Ecto neural progenitor cell (in vitro differentiated cells): ENCODE data around the gene KRTAP12-2.

Source experiments
- DNase-seq: peaks from one replicate; pipeline ENCODE4 v3.0.0-alpha.2; 2018; ENCODE audit warnings: low spot score

The KRTAP12-2 gene, protein sequence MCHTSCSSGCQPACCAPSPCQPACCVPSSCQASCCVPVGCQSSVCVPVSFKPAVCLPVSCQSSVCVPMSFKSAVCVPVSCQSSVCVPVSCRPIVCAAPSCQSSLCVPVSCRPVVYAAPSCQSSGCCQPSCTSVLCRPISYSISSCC

GRCh38 chr21:44666401-44667320 is at the start of gene KRTAP12-2:
Gene KRTAP12-2, minus strand, starts transcription at chr21:44666927. Its CDS starts 41 bp downstream, at chr21:44666886.
- DNase-seq, result no peak

DNA sequence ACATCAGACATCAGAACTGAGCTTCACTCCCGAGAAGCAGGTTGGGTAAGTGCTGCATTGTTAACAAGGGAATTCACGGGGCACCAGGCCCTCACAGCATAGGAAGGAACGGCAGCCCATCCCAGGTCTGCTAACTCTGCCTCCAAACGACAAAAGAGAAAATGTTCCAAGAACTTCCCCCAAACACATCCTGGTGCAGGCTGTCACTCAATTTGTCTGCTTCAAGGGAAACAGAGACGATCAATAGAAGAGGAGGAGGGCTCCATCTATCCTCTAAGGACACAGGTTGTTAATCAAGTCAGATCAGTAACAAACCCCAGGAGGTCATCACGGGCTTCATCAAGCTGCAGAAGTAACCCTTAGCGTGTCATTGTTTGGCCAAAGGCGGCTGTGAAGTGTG is 48.2 kb upstream of the KRTAP12-2 start:
- peak; percentile 38 for DNase-seq

DNA sequence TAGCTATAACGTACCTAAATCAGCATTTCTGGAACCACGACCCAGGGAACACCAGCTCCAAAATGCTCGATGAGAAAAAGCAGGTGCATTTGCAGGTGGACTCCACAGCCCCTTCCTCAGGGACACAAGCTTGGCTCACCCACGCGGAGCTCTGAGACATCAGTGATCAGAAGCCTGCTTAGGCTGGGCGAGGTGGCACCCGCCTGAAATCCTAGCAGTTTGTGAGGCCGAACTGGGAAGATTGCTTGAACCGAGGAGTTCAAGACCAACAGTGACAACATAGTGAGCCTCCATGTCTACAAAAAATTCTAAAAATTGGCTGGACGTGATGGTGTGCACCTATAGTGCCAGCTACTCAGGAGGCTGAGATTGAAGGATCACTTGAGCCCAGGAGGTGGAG is 47.1 kb upstream of the KRTAP12-2 start:
- DNase-seq, result peak; percentile 17

DNA sequence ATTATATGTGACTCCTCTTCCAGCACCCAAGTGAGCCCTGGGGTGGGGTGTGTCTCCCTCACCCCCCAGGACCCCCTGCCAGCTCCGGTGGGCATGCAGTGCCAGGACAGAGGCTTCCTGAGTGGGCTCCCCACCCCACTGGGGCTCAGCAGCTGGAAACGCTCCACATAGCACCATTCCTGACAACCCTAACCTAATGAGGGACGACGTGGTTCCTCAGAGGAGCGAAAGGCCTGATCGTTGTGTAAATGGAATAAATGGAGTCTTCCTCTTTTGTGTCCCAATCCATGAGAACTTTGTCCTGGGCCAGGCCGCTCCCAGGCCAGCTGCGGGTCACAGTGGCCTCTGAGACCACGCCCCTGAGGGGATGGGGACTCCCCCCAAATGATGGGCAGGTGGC is 46.4 kb upstream of the KRTAP12-2 start:
- peak; percentile 32 for DNase-seq

GRCh38 chr21:44712203-44713028 is 45.7 kb upstream of the KRTAP12-2 start:
- DNase-seq, result no peak

DNA sequence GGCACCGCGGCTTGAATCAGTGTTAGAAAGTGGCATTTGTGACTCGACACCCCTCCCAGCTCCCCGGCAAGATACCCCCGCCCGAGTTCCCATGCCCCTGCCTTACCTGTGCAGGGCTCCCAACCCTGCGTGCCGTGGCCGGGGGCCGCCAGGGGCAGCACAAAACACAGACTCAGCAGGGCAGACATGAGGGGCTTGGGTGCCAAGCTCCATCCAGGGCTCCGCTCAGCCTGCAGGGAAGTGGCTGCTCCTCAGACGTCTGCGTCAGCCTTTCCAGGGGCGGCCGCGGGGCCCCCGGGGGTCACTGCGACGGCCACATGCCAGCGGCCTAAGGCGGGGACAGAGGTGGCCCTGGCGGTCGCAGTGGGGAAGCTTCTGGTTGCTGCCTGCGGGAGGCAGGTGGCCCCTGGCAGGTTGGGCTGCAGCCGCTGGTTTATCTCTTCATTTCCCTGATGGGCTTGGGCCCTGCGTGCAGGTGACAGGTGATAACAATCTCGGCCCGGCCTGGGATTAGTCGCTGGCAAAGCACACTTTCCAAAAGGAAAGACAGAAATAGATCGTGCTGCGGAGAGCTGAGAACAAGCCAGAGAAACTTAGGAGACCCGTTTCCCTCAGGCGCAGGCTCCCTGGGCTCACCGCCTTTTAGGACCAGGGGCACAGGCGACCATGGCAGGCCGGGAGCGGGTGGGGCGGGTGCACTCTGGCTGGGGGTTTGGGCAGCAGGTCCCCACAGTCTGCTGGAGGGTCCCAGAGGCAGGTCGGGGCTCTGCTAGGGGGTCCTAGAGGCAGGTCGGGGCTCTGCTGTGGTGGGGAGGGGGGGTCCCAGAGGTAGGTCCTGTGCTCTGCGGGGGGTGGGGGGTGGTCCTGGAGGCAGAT is 44.8 kb upstream of the KRTAP12-2 start, which contains the start of gene TSPEAR:
TSPEAR (minus strand) TSS at position 246 of the 876 bp plus-strand sequence; CDS start at position 188, 58 bp downstream.
- peak; percentile 62 for DNase-seq

- peak; percentile 58 for DNase-seq
Measured at GRCh38 chr21:44710756-44711326, 44.1 kb upstream of the KRTAP12-2 start.

DNA sequence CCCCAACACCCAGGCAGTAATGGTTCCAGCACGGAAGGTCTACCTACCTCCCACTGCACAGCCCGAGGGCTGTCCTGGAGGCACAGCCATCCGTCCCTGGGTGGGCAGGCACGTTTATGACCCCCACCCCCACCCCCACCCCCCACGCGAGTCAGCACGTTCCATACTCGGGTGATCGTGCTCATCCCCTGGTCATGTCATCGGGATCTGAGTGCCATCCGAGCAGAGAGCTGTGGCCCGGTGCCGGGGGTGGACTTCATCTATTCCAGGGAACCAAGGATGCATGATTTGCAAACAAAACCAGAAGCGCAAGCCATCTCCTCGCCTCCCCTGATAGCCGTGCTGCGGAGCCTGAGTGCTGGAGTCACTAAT is 43.6 kb upstream of the KRTAP12-2 start:
- DNase-seq, result peak; percentile 55

GRCh38 chr21:44709426-44710293 is 42.9 kb upstream of the KRTAP12-2 start:
- peak; percentile 55 for DNase-seq

DNA sequence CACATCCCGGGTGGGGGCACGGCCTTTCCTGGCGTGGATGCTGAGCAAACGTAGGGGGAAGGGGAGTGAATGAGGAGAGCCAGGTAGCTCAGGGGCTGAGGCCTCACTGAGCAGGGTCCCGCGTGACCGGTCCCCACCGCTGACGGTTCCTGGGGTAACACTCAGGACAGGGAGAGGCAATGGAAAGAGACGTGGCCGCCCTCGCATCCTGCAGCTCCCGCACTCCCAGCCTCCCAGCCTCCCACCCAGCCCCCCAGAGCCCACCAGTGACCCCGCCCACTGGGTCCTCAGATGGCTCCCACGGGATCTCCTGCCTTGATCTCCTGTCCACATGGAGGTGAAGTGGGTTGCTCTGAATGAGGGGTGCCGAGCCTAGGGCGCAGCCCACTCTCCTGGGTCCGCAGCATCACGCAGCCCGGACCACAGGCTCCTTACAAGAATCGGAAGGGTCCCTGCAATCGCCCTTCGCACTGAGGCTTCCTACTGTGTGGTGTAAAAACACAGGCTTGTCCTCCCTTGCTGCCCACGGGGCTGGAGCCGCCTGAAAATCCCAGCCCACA is 42.2 kb upstream of the KRTAP12-2 start:
- no peak for DNase-seq

GRCh38 chr21:44708213-44708865 is 41.6 kb upstream of the KRTAP12-2 start:
- DNase-seq, result peak; percentile 60

- peak; percentile 55 for DNase-seq
Measured at GRCh38 chr21:44706706-44707581, 40.2 kb upstream of the KRTAP12-2 start.

DNA sequence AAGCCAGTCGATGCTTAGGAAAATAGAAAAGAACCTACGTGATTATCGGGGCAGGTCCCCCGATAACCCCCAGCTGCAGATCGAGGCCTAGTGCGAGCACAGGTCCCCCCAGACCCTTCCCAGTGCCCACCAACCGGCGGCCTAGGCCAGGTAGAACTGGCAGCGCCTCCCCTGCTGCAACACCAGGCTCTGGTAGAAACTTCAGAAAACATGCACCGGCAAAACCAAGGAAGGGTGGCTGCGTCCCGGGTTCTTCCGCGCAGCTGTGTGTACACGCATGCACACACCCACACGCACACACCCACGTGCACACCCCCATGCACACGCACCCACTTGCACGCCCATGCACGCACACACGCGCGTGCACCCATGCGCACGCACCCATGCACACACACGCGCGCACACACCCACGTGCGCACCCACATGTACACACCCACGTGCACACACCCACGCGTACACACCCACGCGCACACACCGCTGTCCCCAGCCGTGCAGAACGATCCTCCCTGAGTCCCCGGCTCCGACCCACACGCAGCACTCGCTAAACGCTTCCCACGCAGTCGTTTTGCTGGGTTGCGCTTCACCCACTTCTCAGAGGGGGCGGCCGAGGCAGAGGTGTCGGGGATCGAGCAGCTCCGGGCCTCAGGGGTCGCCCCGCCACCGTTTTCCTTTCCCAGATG is 39.4 kb upstream of the KRTAP12-2 start:
- peak; percentile 47 for DNase-seq

- peak; percentile 55 for DNase-seq
Measured at GRCh38 chr21:44704636-44705001, 37.9 kb upstream of the KRTAP12-2 start.

DNA sequence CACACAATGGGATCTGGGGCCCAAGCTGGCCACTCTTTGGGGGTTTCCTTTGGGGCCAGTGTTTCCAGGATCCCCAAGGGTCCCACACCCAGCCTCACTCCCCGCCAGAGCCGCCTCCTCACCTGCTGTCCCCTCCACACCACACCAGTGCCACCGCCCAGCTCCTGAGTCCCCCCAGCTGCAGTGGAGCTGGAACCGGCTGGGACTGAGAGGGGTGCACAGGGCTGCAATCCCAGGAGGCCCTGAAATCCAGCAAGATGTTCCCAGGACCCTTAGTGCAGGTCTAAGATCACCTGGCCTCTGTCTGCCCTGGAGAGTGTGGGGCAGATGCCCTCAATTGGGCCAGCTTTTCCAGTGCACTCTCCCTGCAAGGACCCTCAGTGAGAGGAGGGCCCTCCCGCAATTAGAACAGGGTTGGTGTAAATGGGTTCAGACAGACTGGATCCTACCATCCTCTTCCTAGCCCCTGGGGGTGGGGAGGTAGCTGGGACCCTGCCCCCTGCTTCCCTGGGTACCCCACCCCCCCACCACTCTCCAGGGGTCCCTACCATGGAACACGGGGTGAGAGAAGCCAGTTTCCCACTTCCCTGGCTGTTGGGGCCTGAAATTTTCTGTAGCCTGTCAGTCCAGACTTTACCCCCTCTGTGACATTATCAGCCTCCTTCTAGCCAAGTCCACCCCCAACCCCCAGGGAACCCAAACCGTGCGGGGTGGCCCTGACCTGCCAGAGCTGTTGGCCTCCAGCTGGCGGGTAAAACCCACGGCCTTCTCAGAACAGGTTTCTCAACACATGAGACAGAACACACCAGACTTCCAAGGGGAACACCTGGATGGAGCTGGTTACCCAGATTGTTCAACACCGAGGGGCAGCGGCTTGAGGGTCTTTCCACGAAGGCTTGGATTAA is 37.3 kb upstream of the KRTAP12-2 start:
- DNase-seq, result peak; percentile 46

- DNase-seq, result peak; percentile 46
Measured at GRCh38 chr21:44702973-44703730, 36.4 kb upstream of the KRTAP12-2 start.
